ENCODE data around the gene DLX5. TPM values are rescaled to one million over a fixed set of nuclear protein-coding genes. Genes with fewer than 3 reads are reported as not detected.

Gene DLX5
- total and polyA plus RNA-seq, 9 of the 15 experiments (the other 6 are each of a cell fraction or from before 2014, with no cell fraction given) = not detected

GRCh38 chr7:96979551-96980276, 44.9 kb downstream of the DLX5 start (continued):
- TF ChIP-seq CREB3 (tag; conservative IDR thresholded peaks at IDR 0.05; ENCODE audit: low read depth) = no peak

GRCh38 chr7:96977445-96977844, 47.2 kb downstream of the DLX5 start:
- ATAC-seq (no peak), DNase-seq (ENCODE audit: extremely low read depth in 1 of 4, low spot score in 3 of 4) (no peak), FAIRE-seq (no peak)
- Histone ChIP-seq H3K27ac (ENCODE audit: extremely low read depth, low read depth, low read length) (no peak overlapping the region), H3K36me3 (ENCODE audit: control insufficient read depth, insufficient read depth, low read length) (no peaks in the 10 kb centered on the region), H3K9ac (ENCODE audit: insufficient read depth in 1 of 2, low read depth in 2 of 2, low read length in 2 of 2) (no peak overlapping the region), H2AFZ (ENCODE audit: low read depth, low read length) (no peak overlapping the region), H3K9me1 (ENCODE audit: control insufficient read depth, insufficient read depth, low read length) (no peaks in the 10 kb centered on the region), H3K4me2 (ENCODE audit: insufficient read depth, low read length) (no peak overlapping the region), H3K4me3 (no peak overlapping the region), H3K4me1 (replicated peaks in 1 of 2; ENCODE audit: control insufficient read depth in 2 of 2, insufficient read depth in 2 of 2, low read length in 2 of 2) (no peaks in the 10 kb centered on the region), H4K20me1 (replicated peaks; ENCODE audit: control insufficient read depth, insufficient read depth, low read length) (no peaks in the 10 kb centered on the region), H3K27me3 (ENCODE audit: control insufficient read depth in 2 of 2, insufficient read depth in 2 of 2, low read length in 2 of 2) (no peaks in the 10 kb centered on the region; a peak in 1 of 5 replicates), H3K79me2 (ENCODE audit: control insufficient read depth, insufficient read depth, low read length) (no peaks in the 10 kb centered on the region), H3K9me3 (replicated peaks; ENCODE audit: control insufficient read depth, insufficient read depth, low read depth, low read length) (no peaks in the 10 kb centered on the region)
- intact Hi-C loops (cut with micrococcal nuclease) (no loop called here), in situ Hi-C loops (cut with MboI) (no loop called here)
- ChIA-PET CTCF (ENCODE audit: low intra/inter-chr PET ratio) (no interaction called here), POLR2A (interaction anchor here (0.6 kb wide), 1 partner anchor 11 kb away, joined by 4 read pairs; no protein-coding TSS in a partner anchor)
- BruUV-seq (replicated peaks) = no TSS peak
- TF ChIP-seq E2F3 (CRISPR knock-in tag; IDR thresholded peaks at IDR 0.05) (no peak), SETDB1 (IDR thresholded peaks at IDR 0.05; ENCODE audit: low read length) (no peak), HBP1 (CRISPR knock-in tag; IDR thresholded peaks at IDR 0.05) (no peak), ZNF146 (CRISPR knock-in tag; IDR thresholded peaks at IDR 0.05; ENCODE audit: unreplicated experiment) (no peak), GATAD2A (IDR thresholded peaks at IDR 0.05) (no peak), ZNF431 (CRISPR knock-in tag; IDR thresholded peaks at IDR 0.05) (no peak), MBD2 (IDR thresholded peaks at IDR 0.05; ENCODE audit: borderline replicate concordance, low read depth) (no peak), THRAP3 (IDR thresholded peaks at IDR 0.05; ENCODE audit: borderline replicate concordance) (no peak), DDX20 (tag; IDR thresholded peaks at IDR 0.05; ENCODE audit: low read depth) (no peak), SMARCB1 (IDR thresholded peaks at IDR 0.05; ENCODE audit: insufficient read length, low read depth) (no peak), ELK1 (CRISPR knock-in tag; IDR thresholded peaks at IDR 0.05) (no peak), HNRNPH1 (optimal IDR thresholded peaks at IDR 0.05; ENCODE audit: low read depth, low read length) (no peak), MTF1 (CRISPR knock-in tag; IDR thresholded peaks at IDR 0.05; ENCODE audit: borderline replicate concordance) (no peak), SMARCA4 (IDR thresholded peaks at IDR 0.05) (no peak), ZNF24 (IDR thresholded peaks at IDR 0.05) (no peak), TBL1XR1 (IDR thresholded peaks at IDR 0.05; ENCODE audit: low read length in 2 of 2) (no peak)

Data from K562 (cell line).